ENCODE measurements around the gene FN1. TPM values are rescaled to one million over a fixed set of nuclear protein-coding genes. Genes with fewer than 3 reads are reported as not detected.

The FN1 gene
- polyA plus RNA-seq, 1 of the 3 experiments (the other 2 are of a cell fraction) = 1,671 TPM

GRCh38 chr2:215332872-215333595, 102.8 kb downstream of the FN1 start:
- H3K4me1 ChIP-seq (ENCODE audit: control insufficient read depth in 1 of 2, insufficient read depth in 2 of 2, low read depth in 1 of 2, low read length in 1 of 2) = no peaks in the 10 kb centered on the region; a peak in 1 of 4 replicates
- POLR2A ChIA-PET = no interaction called here
- no peaks in the 10 kb centered on the region for H3K27me3 ChIP-seq (ENCODE audit: insufficient read depth)
- CTCF ChIA-PET = interaction anchor here (0.8 kb wide), 1 partner anchor 12 kb away, joined by 3 read pairs; no protein-coding TSS in a partner anchor
- H4K20me1 ChIP-seq (ENCODE audit: insufficient read depth) = no peaks in the 10 kb centered on the region
- whole genome bisulfite sequencing (ENCODE audit: low lambda C conversion rate) = 93% methylated on average over 5 of the region's 5 CpGs
- no peak for DNase-seq
- peaks cover 63 to 72% of the 10 kb centered on the region in 2 experiments for H3K36me3 ChIP-seq (replicated peaks in 1 of 2; ENCODE audit: control insufficient read depth in 1 of 2, insufficient read depth in 2 of 2, low read length in 1 of 2)
- no peak overlapping the region for H3K4me3 ChIP-seq (ENCODE audit: low read depth in 2 of 2, low read length in 1 of 2)
- H3K27ac ChIP-seq (ENCODE audit: low read depth in 2 of 2, low read length in 1 of 2) = no peak overlapping the region
- H3K9ac ChIP-seq = no peak overlapping the region
- no peaks in the 10 kb centered on the region for H3F3A ChIP-seq (replicated peaks; ENCODE audit: insufficient read depth)
- H3K4me2 ChIP-seq = no peak overlapping the region
- peaks cover 35% of the 10 kb centered on the region for H3K79me2 ChIP-seq (ENCODE audit: insufficient read depth)
- no peak overlapping the region for H2AFZ ChIP-seq (ENCODE audit: low read depth)
- no peaks in the 10 kb centered on the region for H3K9me3 ChIP-seq
- no peaks in the 10 kb centered on the region for H3K9me2 ChIP-seq
- no peak for TF ChIP-seq FOSL2 (IDR thresholded peaks at IDR 0.05; ENCODE audit: borderline replicate concordance, low read depth)

- Histone ChIP-seq H3K27me3 (ENCODE audit: insufficient read depth) (no peaks in the 10 kb centered on the region), H4K20me1 (ENCODE audit: insufficient read depth) (no peaks in the 10 kb centered on the region), H3K9me2 (no peaks in the 10 kb centered on the region), H3K36me3 (replicated peaks in 1 of 2; ENCODE audit: control insufficient read depth in 1 of 2, insufficient read depth in 2 of 2, low read length in 1 of 2) (peaks cover 50 to 63% of the 10 kb centered on the region in 2 experiments), H3K4me3 (ENCODE audit: low read depth in 2 of 2, low read length in 1 of 2) (no peak overlapping the region), H3K79me2 (ENCODE audit: insufficient read depth) (peaks cover 58% of the 10 kb centered on the region), H3F3A (replicated peaks; ENCODE audit: insufficient read depth) (no peaks in the 10 kb centered on the region), H3K27ac (ENCODE audit: low read depth in 2 of 2, low read length in 1 of 2) (no peak overlapping the region), H3K4me1 (ENCODE audit: control insufficient read depth in 1 of 2, insufficient read depth in 2 of 2, low read depth in 1 of 2, low read length in 1 of 2) (no peaks in the 10 kb centered on the region; a peak in 2 of 4 replicates), H3K9me3 (no peaks in the 10 kb centered on the region), H3K9ac (no peak overlapping the region), H2AFZ (ENCODE audit: low read depth) (no peak overlapping the region), H3K4me2 (no peak overlapping the region)
- CTCF ChIA-PET = no interaction called here
- POLR2A ChIA-PET = no interaction called here
- TF ChIP-seq FOXJ3 (CRISPR knock-in tag; IDR thresholded peaks at IDR 0.05) = no peak
- no peak for TF ChIP-seq REST (IDR thresholded peaks at IDR 0.05; ENCODE audit: low read depth, low read length)
- TF ChIP-seq GATA2 (CRISPR knock-in tag; IDR thresholded peaks at IDR 0.05) = no peak
- TF ChIP-seq RCOR1 (IDR thresholded peaks at IDR 0.05; ENCODE audit: low read length) = no peak
- no peak for TF ChIP-seq NRF1 (IDR thresholded peaks at IDR 0.05; ENCODE audit: low read depth, low read length)
- DNase-seq = no peak
- WGBS (ENCODE audit: low lambda C conversion rate) = 91% methylated on average over 5 of the region's 5 CpGs
Measured at GRCh38 chr2:215328066-215328465, 107.8 kb downstream of the FN1 start.

- no peak overlapping the region for H3K9ac ChIP-seq
- no peak overlapping the region for H3K4me3 ChIP-seq (ENCODE audit: low read depth in 2 of 2, low read length in 1 of 2)
- H2AFZ ChIP-seq (ENCODE audit: low read depth) = no peak overlapping the region
- ChIA-PET POLR2A (no interaction called here), CTCF (interaction anchor here (0.9 to 1.3 kb wide), 2 partner anchors 8 to 606 kb away, joined by 3 read pairs; no protein-coding TSS in a partner anchor)
- H3K4me1 ChIP-seq (ENCODE audit: control insufficient read depth in 1 of 2, insufficient read depth in 2 of 2, low read depth in 1 of 2, low read length in 1 of 2) = no peaks in the 10 kb centered on the region; a peak in 2 of 4 replicates
- no peaks in the 10 kb centered on the region for H3F3A ChIP-seq (replicated peaks; ENCODE audit: insufficient read depth)
- H3K4me2 ChIP-seq = no peak overlapping the region
- no peak for TF ChIP-seq EP300 (IDR thresholded peaks at IDR 0.05; ENCODE audit: borderline replicate concordance in 1 of 2, low read depth in 1 of 2, low read length in 1 of 2)
- no peak for TF ChIP-seq CTCF (IDR thresholded peaks at IDR 0.05)
- TF ChIP-seq SMC3 (IDR thresholded peaks at IDR 0.05; ENCODE audit: low read depth, low read length) = no peak
- no peak for DNase-seq
- H3K27ac ChIP-seq (ENCODE audit: low read depth in 2 of 2, low read length in 1 of 2) = no peak overlapping the region
- H4K20me1 ChIP-seq (ENCODE audit: insufficient read depth) = no peaks in the 10 kb centered on the region
- WGBS (ENCODE audit: low lambda C conversion rate) = 97% methylated on average over 6 of the region's 6 CpGs
- peaks cover 54% of the 10 kb centered on the region for H3K79me2 ChIP-seq (ENCODE audit: insufficient read depth)
- H3K27me3 ChIP-seq (ENCODE audit: insufficient read depth) = no peaks in the 10 kb centered on the region
- no peaks in the 10 kb centered on the region for H3K9me3 ChIP-seq
- peaks cover 44 to 60% of the 10 kb centered on the region in 2 experiments for H3K36me3 ChIP-seq (replicated peaks in 1 of 2; ENCODE audit: control insufficient read depth in 1 of 2, insufficient read depth in 2 of 2, low read length in 1 of 2)
- H3K9me2 ChIP-seq = no peaks in the 10 kb centered on the region
Measured at GRCh38 chr2:215324811-215325210, 111.1 kb downstream of the FN1 start.

Measured in SK-N-SH (cell line).